HG03103 (cell line): ENCODE results near the gene GNPAT.
A peak's percentile ranks its signal among the peaks of the same experiment; 100 is the strongest.
"Not testable (repeated sequence)": the region's sequence is repeated elsewhere in the genome, so short reads cannot be mapped to it uniquely, and the experiment has no call there.

ENCODE experiments used
- ATAC-seq: cut with Tn5 transposase; IDR thresholded peaks from one replicate; pipeline ENCODE4 v1.9.1; 2021; ENCODE audit warnings: low read depth; ENCODE audit not compliant: unreplicated experiment

The GNPAT gene

DNA sequence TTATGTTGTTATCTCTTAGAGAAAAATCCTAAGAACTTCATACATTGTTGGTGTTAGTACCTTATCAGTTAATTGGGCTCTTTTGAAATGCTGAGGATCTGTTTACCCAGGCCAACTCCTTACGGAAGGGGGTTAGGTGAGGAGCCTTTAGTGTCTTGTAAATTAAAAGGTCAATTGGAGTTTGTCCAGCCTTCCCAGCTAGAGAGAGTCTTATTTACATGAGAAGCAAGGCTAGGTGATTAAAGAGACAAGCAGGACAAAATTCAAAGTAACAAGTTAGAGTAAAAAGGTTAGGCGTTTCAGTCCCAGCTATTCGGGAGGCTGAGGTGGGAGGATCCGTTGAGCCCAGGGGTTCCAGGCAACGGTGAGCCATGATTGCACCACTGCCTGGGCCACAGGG, 28.7 kb upstream of the GNPAT start:
- ATAC-seq = not testable (repeated sequence)

DNA sequence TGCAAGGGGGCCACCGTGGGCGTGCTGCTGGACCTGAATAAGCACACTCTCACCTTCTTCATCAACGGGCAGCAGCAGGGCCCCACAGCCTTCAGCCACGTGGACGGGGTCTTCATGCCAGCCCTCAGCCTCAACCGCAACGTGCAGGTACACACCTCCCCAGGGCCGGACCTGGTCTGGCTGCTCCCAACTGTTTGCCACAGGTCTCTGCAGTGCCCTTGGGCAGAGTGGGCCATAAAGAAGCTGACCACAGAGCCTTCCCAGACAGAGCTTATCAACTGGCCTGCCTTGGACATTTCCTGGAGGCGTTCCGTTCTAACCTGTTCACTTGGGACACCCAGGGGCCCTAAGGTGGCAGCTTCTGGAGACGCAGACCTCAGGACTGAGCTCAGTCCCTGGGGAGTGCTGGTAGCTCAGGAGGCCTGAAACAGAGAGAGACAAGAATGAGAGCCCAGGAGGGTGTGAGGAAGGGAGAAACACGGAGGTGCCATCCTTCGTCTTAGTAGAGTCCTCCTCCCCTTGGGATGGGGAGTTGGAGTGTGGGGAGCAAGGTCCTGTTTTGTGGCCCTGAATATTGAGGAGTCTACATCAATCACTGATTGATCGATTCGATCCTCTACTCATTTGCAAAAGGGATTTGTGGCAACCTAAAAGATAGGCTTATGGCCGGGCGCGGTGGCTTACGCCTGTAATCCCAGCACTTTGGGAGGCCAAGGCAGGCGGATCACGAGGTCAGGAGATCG, 27.0 kb upstream of the GNPAT start:
- ATAC-seq = no peak

DNA sequence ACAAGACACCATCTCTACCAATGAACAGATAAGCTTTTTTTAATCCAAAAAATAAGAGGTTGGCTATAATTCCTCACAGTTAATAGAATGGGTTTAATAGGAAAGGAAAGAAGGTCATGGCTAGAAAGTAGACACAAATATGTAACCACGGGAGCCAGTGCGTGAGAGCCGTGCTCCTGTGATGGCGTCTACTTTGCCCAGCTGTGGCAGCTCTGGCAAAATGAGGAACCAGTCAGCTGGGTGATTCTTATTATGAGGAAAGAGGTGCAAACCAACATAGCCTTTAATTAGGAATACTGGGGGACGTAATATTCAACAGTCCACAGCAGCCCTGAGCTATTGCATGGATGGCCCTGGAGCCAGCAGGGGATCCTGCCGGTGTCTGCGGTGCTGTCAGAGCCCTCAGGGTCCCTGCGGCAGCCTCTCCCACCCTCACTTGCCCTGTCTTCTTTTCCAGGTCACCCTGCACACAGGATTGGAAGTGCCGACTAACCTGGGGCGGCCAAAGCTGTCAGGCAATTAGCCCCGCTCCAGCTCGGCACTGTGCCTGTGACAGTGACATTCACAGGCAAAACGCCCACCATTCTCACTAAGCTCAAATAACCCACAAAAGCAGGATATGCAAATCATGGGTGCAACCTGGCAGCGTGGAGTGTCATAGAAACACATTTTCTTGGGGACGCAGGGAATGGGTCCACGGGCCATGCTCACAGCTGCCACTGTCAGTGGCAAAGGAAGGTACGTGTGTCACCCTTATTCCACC, 25.9 kb upstream of the GNPAT start:
- ATAC-seq = no peak

- no peak for ATAC-seq
These were observed 25.2 kb upstream of the GNPAT start for GRCh38 chr1:231215681-231216385.

DNA sequence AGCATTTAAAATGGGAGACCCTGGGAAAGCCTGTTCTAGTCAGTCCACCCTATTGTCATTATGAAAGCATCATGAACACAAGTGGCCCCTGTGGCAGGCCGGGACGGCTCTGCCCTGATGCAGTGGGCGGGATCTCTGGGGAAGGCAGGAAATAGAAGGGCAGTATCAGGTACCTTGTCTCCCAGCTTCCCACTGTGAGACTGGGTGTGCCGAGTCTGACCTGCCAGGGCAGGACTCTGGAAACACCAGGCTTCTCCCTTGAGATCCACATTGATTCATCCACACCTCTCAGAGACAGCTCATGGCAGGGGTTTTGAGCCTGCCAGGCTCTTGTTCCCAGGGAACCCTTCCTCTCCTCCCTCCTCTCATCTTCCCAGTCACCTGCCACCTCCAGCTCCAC, 24.5 kb upstream of the GNPAT start:
- ATAC-seq = no peak

- ATAC-seq = no peak
These were observed 24.0 kb upstream of the GNPAT start for GRCh38 chr1:231217056-231217455.

DNA sequence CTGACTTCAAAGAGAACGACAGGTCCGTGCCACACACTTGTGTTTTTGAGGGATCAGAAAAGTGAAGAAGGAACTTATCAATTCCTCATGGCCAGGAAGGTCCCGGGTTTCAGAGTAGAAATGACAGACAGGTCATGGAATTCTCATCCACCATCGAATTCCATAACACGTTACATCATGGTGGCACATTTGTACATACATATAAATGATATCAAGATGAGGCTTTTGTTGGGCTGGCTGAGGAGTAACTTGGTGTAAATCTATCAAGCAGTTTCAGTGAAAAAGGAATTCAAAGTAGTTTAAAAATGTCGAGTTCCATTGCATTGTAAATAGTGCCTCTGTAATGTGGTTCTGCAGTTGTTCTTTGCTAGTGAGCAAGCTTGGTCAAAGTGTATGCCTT, 22.9 kb upstream of the GNPAT start:
- ATAC-seq = no peak

DNA sequence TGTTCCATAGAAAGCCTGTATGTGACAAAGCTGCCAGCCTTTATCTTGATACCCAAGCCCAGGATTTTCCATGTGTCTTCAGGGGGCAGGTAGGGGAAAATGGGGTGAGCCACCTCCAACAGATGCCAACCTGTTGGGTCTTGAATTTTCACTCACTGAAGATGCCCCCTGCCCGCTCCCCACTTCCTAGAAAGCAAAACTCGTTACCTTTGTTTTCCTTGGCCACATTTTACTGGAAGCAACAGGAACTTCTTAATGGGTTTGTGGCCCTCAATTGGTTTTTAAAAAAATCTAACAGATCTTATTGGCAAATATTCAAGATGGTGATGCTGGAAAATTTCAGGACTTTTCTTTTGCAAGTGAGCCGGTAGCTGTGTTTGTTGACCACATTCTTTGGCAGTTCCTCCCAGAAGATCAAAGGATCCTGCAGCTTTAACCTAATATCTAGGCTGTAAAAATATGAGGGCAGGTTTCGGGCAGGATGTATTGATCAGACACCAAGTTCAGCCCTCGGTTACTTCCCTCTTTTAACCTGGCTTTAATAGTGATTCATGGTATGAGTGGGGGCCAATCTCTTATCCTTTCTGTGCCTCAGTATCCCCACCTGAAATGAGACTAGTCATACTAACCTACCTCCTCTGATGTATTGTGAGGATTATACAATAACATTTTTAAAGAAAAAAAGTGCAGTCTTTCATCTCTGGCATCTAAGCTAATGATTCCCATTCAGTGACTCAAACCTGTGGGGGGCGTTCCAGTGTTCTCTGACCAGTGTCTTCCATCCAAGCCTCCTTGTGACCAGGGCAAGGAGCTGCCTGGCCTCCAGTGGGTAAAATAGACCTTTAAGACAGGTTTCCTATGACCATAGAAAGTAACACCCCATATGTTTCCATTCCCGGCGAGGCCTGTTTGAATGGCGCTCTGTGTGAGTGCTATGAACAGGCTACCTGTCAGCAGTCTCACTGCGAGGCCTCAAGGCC, 21.3 kb upstream of the GNPAT start:
- ATAC-seq = no peak

DNA sequence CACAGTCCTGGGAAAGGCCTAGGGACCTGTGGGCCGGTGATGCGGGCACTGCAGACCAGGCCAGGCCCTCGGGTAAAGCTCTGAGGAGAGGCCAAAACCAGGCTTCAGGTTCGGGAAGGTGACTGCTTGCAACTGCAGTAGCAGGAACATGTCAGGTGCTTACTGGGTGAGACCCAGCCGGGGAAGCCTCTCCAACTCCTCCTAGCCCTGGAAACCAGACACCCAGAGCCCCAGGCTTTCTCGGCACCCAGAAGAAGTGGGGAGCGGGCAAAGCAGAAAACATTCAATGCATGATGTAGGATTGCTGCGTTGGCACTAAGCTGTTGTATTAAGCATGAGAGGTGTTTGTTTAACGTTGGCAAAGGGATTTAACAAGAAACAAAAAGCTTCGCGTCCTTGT, 20.2 kb upstream of the GNPAT start:
- no peak for ATAC-seq

DNA sequence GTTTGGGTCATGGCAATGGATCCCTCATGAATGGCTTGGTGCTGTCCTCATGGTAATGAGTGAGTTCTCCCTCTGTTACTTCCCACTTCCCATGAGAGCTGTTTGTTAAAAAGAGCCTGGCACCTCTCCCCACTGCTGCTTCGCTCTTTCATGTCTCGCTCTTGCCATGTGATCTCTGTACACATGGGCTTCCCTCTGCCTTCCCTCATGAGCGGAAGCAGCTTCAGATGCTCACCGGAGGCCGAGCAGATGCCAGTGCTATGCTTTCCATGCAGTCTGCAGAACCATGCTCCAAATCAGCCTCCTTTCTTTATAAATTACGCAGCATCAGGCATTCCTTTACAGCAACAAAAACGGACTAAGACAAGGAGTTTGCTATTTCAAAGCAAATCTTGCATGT, 14.9 kb upstream of the GNPAT start:
- no peak for ATAC-seq

GRCh38 chr1:231231511-231231910, 9.5 kb upstream of the GNPAT start:
- ATAC-seq = no peak

GRCh38 chr1:231232870-231233734, 7.9 kb upstream of the GNPAT start:
- ATAC-seq = peak; percentile 78

- no peak for ATAC-seq
These were observed 7.1 kb upstream of the GNPAT start for GRCh38 chr1:231233735-231234417.

DNA sequence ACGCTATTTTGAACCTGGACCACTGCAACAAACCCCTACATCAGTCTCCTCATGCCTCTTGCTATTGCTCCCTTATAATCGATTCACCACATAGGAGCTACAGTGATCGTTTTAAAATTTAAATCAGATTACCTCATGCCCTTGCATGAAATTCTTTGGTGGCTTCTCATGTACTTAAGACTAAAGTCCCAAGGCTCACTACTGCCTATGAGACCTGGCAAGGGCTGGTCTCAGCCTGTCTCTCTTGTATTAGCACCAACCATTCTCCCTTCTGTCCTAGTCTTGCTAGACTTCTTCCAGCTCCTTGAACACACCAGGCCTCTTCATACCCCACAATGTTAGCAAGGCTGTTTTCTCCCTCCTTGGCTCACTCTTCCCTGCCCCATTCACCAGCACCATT, 6.5 kb upstream of the GNPAT start:
- no peak for ATAC-seq

DNA sequence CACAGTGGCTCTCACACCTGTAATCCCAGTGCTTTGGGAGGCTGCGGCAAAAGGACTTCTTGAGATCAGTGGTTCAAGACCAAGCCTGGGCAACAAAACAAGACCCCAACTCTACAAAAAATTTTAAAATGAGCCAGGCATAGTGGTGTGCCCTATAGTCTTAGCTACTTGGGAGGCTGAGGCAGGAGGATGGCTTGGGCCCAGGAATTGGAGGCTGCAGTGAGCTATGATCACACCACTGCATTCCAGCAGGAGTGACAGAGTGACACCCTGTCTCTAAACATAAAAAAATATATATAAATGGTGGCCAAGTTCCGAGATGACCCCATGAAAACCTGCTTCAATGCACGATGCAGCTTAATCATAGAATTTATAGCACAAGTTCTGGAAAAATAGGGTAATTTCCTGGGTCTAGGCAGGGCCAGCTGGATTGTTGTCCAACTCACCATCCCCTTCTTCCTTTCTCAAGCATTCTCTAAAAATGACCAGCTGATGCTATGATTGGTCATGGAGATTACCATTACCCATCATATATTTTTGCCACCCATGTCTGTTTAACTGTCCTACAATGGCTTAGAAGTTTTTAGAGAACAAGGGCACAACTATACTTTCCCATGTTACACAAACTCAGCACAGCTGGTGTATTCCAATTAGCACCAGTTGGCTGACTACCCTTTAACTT, 5.3 kb upstream of the GNPAT start:
- no peak for ATAC-seq

- ATAC-seq = no peak
These were observed 4.8 kb upstream of the GNPAT start for GRCh38 chr1:231236208-231236591.

DNA sequence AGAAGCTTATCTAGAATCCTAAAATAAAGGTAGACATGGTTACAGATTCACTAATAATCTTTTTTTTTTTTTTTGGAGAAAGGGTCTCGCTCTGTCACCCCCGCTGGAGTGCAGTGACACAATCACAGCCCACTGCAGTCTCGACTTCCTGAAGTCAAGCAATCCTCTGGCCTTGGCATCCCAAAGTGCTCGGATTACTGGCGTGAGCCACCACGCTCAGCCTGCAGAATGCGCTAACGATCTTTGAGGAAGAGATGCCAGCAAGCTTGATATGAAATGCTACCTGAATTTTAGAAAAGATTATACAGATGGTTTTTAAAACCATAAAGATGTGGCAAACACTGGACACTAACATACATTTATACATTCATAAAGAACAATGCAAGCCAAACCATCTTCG, 4.1 kb upstream of the GNPAT start:
- no peak for ATAC-seq

DNA sequence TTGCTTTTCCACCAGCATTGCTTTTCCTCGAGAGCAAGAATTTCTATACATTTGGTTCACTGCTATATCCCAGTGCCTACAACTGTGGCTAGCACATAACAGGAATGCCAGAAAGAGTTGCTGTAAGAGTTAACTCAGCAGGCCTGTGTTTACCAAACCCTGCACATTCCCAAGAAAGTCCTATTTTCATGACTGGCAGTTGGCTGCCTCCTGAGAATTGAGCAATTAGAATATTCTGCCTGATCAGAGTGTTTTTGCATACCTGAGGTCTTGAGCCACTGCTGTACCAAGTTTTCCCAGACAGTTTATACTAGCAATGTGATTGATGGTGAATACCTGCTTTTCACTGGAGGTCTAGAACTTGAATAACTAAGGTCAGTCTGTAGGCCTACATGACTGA, 2.7 kb upstream of the GNPAT start:
- no peak for ATAC-seq

DNA sequence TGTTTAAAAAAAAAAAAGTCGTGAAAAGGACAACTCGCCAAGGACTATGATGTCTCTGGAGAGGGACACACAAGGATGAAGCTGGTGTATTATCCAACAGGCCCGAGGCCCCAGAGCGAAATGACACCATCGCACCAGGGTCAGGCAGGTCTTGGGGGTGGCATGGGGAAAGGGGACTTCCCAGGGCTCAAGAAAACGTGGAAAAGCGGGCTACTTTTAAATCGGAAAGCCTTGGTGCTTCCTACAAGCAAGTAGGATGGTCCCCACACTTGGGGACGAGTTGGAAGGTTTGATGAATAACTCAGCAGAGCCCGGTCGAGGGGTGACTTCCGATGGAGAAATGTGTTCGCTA, 505 bp upstream of the GNPAT start:
- peak; percentile 9 for ATAC-seq
